HG03196 (cell line): ENCODE results near the gene STK36.

Experiments used
- ATAC-seq: cut with Tn5 transposase; IDR thresholded peaks from one replicate; pipeline ENCODE4 v1.9.1; 2021; ENCODE audit not compliant: unreplicated experiment

STK36 gene, protein sequence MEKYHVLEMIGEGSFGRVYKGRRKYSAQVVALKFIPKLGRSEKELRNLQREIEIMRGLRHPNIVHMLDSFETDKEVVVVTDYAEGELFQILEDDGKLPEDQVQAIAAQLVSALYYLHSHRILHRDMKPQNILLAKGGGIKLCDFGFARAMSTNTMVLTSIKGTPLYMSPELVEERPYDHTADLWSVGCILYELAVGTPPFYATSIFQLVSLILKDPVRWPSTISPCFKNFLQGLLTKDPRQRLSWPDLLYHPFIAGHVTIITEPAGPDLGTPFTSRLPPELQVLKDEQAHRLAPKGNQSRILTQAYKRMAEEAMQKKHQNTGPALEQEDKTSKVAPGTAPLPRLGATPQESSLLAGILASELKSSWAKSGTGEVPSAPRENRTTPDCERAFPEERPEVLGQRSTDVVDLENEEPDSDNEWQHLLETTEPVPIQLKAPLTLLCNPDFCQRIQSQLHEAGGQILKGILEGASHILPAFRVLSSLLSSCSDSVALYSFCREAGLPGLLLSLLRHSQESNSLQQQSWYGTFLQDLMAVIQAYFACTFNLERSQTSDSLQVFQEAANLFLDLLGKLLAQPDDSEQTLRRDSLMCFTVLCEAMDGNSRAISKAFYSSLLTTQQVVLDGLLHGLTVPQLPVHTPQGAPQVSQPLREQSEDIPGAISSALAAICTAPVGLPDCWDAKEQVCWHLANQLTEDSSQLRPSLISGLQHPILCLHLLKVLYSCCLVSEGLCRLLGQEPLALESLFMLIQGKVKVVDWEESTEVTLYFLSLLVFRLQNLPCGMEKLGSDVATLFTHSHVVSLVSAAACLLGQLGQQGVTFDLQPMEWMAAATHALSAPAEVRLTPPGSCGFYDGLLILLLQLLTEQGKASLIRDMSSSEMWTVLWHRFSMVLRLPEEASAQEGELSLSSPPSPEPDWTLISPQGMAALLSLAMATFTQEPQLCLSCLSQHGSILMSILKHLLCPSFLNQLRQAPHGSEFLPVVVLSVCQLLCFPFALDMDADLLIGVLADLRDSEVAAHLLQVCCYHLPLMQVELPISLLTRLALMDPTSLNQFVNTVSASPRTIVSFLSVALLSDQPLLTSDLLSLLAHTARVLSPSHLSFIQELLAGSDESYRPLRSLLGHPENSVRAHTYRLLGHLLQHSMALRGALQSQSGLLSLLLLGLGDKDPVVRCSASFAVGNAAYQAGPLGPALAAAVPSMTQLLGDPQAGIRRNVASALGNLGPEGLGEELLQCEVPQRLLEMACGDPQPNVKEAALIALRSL (N-terminal part only)

DNA sequence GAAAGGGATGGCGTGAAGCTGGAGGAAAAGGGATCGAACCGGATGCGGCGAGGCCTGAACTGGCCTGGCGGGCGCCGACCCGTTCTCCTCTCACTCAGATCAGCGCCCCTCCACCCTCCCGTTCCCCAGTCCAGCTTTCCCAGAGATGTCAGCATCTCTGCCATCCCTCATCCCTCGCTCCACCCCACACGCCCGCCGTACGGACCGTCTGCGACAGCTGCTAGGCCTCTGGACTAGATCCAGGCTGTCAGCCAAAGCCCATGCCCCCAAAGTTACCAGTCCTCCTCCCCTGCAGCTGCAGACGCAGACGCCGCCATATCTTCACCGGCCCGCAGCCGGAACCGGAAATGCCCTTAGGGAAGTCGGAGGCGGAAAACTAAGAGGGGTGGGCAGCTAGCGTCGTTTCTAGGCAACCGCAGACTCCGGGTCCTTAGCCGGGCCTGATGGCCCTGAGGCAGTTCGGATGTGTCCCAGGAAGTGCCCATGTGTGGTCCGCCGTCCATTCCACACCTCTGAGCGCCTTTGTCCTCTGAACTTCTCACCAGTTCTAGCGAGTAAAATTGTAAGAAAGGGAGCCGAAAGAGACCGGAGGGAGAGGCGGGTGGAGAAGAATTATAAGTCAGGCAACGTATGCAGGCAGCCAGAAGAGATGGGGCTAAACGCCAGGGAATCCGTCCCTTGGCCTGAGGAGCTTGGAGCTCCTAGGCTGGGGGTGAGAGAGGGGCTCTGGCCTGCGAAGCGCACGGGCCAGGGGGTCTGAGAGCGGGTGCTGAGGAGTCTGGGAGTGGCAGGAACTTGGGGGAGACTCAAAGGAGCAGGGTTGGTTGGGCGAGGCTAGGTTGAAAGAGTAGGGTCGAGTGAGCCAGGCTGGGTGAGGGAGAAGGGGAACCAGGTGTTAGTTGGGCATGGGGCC lies at the start of gene STK36, which contains the start of gene RNF25:
TSS of gene STK36 (plus strand) at position 433 of the 913 bp plus-strand sequence. CDS start 744 bp downstream, outside the sequence.
TSS of gene RNF25 (minus strand) at position 349 of the 913 bp plus-strand sequence. CDS start at position 317, 32 bp downstream.
- peak; percentile 96 for ATAC-seq

DNA sequence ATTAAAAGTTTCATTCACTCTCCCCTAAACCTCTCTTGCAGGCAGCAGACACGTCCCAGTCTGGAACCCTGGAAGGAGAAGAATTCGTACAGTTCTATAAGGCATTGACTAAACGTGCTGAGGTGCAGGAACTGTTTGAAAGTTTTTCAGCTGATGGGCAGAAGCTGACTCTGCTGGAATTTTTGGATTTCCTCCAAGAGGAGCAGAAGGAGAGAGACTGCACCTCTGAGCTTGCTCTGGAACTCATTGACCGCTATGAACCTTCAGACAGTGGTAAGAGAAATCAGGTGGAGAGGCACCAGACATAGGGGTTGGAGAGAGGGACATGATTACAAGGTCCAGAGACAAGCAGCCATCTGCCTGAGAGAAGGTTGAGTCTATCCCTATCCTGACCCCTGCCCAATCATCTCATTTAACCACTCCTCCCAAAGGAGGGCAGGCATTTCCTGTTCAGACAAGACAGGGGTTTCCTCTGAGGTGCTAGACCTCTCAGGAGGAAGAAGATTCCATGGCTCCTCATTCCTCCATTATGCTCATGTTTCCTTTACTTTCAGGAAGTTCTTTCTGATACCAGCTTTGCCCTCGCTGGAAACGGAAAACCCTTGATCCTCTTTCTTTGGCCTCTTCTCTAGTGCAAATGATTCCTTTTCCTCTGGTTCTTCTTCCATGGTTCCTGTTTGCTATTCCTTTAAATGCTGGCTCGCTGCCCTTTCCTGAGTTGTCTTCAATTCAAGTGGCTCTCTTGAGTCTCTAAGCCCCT lies 49.1 kb upstream of the STK36 start:
- ATAC-seq = no peak

DNA sequence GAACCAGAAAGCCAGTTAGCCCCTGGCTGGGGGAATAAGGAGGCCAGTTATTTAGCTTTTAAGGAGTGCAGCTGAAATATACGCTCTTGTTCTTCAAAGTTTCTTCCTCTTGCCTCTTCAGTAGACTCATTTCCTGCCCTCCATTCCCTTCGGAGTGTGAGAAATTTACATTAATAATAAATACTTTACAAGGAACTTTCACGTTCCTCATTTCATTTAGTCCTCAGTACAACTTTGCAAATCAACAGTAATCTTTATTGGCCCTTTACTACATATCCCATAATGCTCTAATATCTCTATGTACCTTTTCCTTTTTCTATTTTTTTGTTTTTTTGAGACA lies 48.5 kb upstream of the STK36 start:
- no peak for ATAC-seq

DNA sequence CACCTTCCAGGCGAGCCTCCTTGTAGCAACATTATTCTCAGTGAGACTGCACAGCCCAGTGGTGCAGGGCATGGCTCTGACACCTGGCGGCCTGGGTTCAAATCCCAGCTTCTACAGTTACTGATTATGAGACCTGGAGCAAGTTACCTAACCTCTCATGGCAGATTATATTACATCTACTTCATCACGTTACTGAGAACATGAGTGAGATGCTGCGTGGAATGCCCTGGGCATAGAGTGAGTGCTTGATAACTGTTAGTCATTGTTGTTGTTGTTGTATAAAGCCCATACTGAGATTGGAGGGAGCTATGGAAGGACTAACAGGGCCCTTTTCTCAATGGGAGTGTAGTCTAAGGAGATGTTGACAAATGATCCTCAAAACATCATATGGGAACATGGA lies 45.5 kb upstream of the STK36 start:
- ATAC-seq = no peak

DNA sequence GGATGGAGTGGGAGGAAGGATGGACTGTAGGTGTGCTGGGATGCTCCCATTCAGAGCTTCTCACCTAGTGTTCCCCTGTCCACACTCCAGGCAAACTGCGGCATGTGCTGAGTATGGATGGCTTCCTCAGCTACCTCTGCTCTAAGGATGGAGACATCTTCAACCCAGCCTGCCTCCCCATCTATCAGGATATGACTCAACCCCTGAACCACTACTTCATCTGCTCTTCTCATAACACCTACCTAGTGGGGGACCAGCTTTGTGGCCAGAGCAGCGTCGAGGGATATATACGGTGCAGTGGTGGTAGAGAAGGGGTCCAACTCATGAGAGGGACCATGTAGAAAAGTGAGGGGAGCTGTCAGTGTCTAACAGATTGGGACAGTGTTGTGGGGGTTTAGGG lies 43.9 kb upstream of the STK36 start:
- ATAC-seq = no peak

DNA sequence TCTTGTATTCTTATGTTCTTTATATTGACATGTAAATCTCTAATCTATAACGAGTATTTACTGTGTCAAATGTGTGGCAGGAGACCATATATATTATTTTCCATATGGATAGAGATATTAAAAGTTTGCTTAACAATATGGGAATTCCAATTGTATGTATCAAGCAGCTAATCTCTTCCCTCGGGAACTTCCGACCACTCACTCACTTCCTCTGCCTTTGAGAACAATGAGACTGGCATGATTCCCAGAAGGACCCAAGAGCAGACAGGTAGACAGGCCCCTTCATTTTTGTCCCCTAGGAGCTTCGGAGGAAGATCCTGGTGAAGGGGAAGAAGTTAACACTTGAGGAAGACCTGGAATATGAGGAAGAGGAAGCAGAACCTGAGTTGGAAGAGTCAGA lies 40.0 kb upstream of the STK36 start:
- no peak for ATAC-seq

DNA sequence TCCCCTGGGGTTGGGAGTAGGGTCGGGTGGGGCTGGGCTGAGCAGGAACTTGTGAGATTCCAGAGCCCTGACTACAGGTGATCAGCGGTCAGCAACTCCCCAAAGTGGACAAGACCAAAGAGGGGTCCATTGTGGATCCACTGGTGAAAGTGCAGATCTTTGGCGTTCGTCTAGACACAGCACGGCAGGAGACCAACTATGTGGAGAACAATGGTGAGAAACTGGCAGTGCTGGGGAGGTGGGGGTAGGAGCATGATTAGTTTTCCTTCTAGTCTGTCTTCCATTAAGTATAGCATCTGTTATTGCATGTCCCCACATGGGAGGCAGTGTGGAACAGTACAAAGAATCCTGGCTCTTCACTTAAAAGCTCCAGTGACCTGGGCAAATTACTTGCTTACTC lies 36.2 kb upstream of the STK36 start:
- no peak for ATAC-seq

DNA sequence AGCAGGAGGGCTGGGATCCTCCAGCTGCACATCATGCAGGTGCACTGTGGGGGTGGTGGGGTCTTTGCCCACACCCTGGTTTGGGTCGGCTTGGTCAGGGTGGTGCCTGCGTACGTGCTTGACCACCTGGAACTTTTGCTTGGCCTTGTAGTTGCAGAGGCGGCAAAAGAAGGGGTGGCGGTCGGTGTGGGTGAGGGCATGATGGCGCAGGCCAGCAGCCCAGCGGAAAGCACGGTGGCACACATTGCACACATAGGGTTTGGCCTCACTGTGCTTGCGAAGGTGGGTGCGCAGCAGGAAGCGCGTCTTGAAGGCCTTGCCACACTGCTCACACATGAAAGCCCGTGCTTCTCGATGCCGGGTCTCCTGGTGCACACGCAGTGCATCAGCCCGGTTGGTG lies 33.5 kb upstream of the STK36 start:
- ATAC-seq = no peak

DNA sequence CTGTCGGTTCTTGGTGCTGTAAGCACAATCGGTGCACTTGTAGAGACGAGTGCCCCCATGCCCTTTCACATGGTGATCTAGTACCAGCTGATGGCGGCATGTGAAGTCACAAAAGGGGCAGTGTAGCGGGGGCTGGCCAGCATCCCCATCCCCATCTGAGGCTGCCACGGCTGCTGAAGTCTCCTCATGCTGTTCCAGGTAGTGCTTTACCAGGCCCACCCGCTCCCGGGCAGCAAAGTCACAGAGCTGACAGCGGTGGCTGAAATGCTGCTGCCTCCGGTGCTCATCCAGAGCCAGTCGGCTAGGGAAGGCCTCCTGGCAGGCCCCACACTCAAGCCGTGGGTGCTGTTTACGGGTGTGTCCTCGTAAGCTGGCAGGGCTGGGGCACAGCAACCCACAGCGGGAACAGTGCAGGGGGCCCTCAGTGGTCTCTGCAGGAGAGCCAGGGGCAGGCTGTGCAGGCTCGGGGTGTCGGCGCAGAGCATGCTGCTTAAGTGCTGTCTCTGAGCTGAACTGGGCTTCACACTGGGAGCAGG lies 29.7 kb upstream of the STK36 start:
- no peak for ATAC-seq

DNA sequence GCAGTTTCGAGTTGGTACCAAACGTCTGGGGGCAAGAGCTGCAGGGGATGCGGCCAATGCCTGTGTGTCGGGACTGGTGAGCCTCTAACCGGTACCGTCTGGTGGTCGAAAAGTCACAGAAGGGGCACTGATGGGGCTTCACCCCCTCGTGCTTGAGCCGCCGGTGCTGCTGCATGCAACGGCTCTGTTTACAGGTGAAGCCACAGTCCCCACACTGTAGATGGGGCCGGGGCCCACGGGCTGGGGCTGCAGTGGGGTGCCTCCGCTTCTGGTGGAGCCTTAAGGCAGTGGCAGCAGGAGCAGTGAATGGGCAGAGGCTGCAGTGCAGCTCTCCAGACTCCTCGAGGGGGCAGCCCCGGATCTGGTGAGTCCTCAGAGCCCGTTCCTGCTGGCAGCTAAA lies 29.1 kb upstream of the STK36 start:
- ATAC-seq = no peak

DNA sequence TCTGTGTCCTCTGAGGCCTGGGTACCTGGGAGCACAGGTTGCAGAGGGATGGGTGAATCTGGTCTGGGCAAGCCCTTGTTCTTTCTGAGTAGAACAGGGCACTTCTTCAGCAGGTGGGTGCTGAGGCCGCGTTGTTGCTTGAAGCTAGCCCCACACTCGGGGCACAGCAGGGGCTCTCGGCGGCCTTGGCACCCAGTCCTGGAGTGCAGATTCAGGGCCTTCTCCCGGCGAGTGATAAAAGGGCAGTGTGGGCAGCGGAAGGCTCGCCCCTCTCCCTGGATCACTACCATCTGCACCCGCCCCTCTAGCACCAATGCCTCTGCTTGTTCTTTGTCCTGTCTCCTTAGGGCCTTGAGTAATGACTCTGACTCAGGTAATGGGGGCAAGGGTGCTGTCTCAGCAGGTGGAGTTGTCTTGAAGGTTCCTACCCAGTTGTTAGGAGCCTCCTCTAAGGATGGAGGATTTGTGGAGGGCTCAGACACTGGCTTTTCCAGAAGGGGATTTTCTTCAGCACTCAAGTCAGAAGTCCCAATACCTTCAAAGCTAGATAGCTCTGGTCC lies 28.1 kb upstream of the STK36 start:
- no peak for ATAC-seq

DNA sequence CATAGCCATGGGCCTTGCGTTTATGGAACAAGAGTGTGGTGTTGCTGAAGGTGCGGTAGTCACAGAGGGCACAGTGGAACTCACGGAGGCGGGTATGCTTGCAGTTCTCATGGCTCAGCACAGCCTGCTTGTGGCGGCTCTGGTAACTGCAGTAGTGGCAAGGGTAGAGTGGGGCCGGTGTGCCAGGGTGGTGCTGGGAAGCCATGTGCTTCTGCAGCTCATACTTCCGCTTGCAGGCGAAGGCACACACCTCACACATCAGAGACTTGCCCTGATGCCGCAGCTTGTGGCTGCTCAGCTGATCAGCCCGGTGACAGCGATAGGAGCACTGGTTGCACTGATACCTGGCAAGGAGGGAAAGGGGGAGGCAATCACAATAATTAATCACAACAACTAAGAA lies 27.2 kb upstream of the STK36 start:
- no peak for ATAC-seq

DNA sequence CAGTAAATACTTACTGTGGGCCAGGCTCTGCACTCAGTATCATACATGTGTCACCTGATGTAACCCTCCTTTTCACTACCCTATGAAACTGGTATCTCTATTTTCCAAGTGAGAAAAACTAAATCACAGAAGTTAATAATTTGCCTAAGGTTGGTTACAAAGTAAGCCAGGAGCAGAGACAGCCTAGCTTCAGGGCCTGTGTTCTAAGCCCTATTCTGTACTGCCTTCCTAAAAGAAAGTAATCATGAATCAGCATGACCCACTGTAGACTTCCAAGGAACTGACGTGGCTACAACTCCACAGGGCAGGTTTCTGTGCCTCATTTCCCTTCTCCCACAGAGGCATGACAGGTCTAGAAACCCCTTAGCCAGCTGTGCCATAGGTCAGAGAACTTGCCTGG lies 26.8 kb upstream of the STK36 start:
- no peak for ATAC-seq

DNA sequence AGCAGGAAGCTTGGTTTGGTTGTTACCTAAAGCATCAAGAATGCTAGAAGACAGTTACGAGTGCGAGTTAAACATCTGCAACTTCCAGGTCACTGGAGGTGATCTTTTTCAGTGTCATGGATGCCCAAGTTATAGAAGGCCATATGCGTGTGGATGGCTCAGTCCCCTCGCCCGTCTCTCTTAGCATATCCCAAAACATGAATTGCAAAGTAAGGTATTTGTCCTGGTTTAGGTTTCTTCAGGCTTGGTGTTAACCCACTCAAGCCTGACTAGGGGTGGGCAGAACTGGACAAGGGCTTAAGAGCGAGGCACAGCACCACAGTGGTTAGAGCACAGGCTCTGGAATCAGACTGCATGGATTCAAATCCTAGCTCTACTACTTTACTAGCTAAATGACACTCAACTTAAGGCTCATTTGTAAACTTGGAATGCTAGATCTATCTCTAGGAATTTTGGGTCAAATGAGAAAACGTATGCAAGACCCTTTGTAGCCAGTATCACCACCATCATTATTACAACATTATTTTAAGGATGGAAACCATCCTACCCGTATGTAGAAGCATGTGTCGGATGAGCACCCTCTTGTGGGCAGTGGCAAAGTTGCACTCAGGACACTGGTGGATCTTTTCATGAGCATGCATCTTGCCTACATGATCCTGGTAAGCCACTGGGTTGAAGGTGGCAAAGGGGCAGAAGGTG lies 23.6 kb upstream of the STK36 start:
- no peak for ATAC-seq

DNA sequence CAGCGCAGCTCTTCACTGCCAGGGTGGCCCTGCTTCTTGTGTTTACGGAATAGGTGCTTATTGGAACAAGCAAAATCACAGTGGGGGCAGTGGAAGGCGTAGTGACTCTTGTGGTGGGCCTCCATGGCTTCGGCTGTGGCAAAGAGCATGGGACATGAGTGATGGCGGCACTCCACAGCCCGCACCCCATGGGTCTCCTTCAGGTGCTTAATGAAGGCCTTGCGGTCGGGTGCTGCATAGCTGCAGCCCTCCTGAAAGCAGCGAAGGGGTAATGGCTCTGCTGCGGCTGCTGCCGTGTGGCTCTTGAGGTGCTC lies 23.1 kb upstream of the STK36 start:
- ATAC-seq = no peak

DNA sequence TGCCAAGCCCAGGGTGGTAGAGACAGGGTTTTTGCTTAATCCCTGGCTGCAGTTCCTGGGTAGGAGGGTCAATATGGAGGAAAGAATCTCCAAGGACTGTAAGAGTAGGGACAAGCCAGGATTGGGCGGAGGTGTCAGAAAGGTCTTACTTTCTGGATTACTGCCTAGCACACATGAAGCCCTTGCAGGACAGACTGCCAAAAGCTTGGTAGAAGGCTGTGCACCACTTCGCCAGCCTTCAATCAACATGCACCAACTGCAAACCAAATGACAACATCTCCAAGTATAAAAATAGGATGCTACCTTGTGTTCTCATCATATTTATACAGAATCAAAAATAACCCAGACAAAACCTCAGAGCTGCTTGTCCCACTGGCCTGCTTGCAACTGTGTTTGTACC lies 16.1 kb upstream of the STK36 start:
- no peak for ATAC-seq

DNA sequence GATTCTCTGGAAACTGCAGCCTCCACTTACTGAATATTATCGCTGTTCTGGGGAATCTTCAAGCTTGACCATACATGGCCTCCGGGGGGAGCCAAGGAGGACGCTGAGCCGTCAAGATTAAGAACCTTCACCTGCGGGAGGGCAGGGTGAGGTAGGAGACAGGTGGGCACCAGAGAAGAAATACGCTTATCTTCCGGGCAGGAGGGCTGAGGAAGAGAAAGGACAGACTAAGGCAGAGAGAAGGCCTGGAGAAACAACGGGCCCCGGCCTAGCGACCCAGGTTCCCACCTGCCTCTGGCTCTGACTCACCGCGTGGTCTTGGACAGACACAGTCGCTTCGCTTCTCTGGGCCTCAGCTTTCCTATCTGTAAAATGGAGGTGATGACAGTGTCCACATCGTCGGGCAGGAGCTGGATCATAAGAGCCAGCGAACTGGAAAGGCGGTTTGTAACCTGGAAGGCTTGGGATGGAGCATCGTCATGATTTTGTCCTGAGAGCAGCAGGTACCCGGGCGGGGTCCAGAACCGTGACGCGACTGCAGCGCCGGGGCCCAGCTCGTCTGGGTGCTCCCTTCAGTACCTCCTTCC lies 13.1 kb upstream of the STK36 start:
- ATAC-seq = peak; percentile 32
